Fibroblast of skin of right biceps (primary cell): Measurements from ENCODE around the gene TRAF3IP1.
"Not testable (repeated sequence)": the region's sequence is repeated elsewhere in the genome, so short reads cannot be mapped to it uniquely, and the experiment has no call there.

Source experiments
- DNase-seq: peaks from one replicate; pipeline ENCODE4 v3.0.0-alpha.2; 2013

Gene TRAF3IP1

GRCh38 chr2:238320246-238320647 lies at the start of gene TRAF3IP1:
TSS of gene TRAF3IP1 (plus strand) at chr2:238320518. CDS start at chr2:238320663, 145 bp downstream.
- DNase-seq: peak; percentile 88

GRCh38 chr2:238270606-238271005 lies 49.7 kb upstream of the TRAF3IP1 start:
- no peak for DNase-seq

- no peak for DNase-seq
Measured at GRCh38 chr2:238271061-238271554, 49.2 kb upstream of the TRAF3IP1 start.

GRCh38 chr2:238271686-238272085 lies 48.6 kb upstream of the TRAF3IP1 start:
- not testable (repeated sequence) for DNase-seq

GRCh38 chr2:238272156-238272555 lies 48.2 kb upstream of the TRAF3IP1 start:
- DNase-seq: no peak

- DNase-seq: not testable (repeated sequence)
Measured at GRCh38 chr2:238273433-238273832, 46.9 kb upstream of the TRAF3IP1 start.

- DNase-seq: no peak
Measured at GRCh38 chr2:238274152-238274865, 46.0 kb upstream of the TRAF3IP1 start.

- no peak for DNase-seq
Measured at GRCh38 chr2:238277695-238278094, 42.6 kb upstream of the TRAF3IP1 start.

- no peak for DNase-seq
Measured at GRCh38 chr2:238278626-238279323, 41.5 kb upstream of the TRAF3IP1 start.

- no peak for DNase-seq
Measured at GRCh38 chr2:238279324-238279682, 41.0 kb upstream of the TRAF3IP1 start.

- DNase-seq: no peak
Measured at GRCh38 chr2:238280083-238280825, 40.1 kb upstream of the TRAF3IP1 start.

- no peak for DNase-seq
Measured at GRCh38 chr2:238281826-238282480, 38.4 kb upstream of the TRAF3IP1 start.

GRCh38 chr2:238282861-238283738 lies 37.2 kb upstream of the TRAF3IP1 start:
- DNase-seq: no peak

GRCh38 chr2:238284802-238285515 lies 35.4 kb upstream of the TRAF3IP1 start:
- no peak for DNase-seq

GRCh38 chr2:238285653-238286082 lies 34.6 kb upstream of the TRAF3IP1 start:
- DNase-seq: peak; percentile 72

GRCh38 chr2:238286095-238286494 lies 34.2 kb upstream of the TRAF3IP1 start:
- no peak for DNase-seq

- peak; percentile 41 for DNase-seq
Measured at GRCh38 chr2:238286551-238286950, 33.8 kb upstream of the TRAF3IP1 start.

GRCh38 chr2:238286987-238287736 lies 33.2 kb upstream of the TRAF3IP1 start:
- DNase-seq: no peak

- DNase-seq: peak; percentile 82
Measured at GRCh38 chr2:238287737-238288649, 32.3 kb upstream of the TRAF3IP1 start, which contains the start of gene PER2. TSS of gene PER2 (minus strand) at chr2:238288610. CDS start at chr2:238277936, 10,674 bp downstream.
